ENCODE results near the gene HIP1R. TPM values are rescaled to one million over a fixed set of nuclear protein-coding genes. Genes with fewer than 3 reads are reported as not detected.

HIP1R gene
- total and polyA plus RNA-seq, 2 of the 13 experiments (the other 11 are each of a cell fraction or from before 2014, with no cell fraction given) = 18.4 to 25.5 TPM

- no peak for TF ChIP-seq CCAR2 (optimal IDR thresholded peaks at IDR 0.05; ENCODE audit: low read depth, low read length)
- TF ChIP-seq ZEB1 (IDR thresholded peaks at IDR 0.05; ENCODE audit: insufficient replicate concordance, low read depth) = no peak
- TF ChIP-seq NFKBIZ (CRISPR knock-in tag; IDR thresholded peaks at IDR 0.05) = no peak
- no peak for TF ChIP-seq ZBTB3 (CRISPR knock-in tag; IDR thresholded peaks at IDR 0.05; ENCODE audit: borderline replicate concordance, low read depth)
- no peak for TF ChIP-seq MAZ (IDR thresholded peaks at IDR 0.05; ENCODE audit: borderline replicate concordance, low read depth, low read length)
- no peak for TF ChIP-seq MAZ (CRISPR knock-in tag; IDR thresholded peaks at IDR 0.05; ENCODE audit: low read depth)
- no peak for TF ChIP-seq FOXA3 (CRISPR knock-in tag; IDR thresholded peaks at IDR 0.05)
- TF ChIP-seq NR1H2 (CRISPR knock-in tag; IDR thresholded peaks at IDR 0.05; ENCODE audit: borderline replicate concordance, low read depth) = no peak
- peak; percentile 39; the same call in 1 of the 2 replicates for TF ChIP-seq ZNF7 (CRISPR knock-in tag; IDR thresholded peaks at IDR 0.05)
- TF ChIP-seq ARHGAP35 (CRISPR knock-in tag; IDR thresholded peaks at IDR 0.05; ENCODE audit: borderline replicate concordance) = no peak
- no peak for TF ChIP-seq IRF9 (CRISPR knock-in tag; IDR thresholded peaks at IDR 0.05; ENCODE audit: borderline replicate concordance)
- TF ChIP-seq ZNF879 (CRISPR knock-in tag; IDR thresholded peaks at IDR 0.05) = no peak
- TF ChIP-seq CENPT (CRISPR knock-in tag; IDR thresholded peaks at IDR 0.05; ENCODE audit: low read depth) = no peak
- TF ChIP-seq SRSF4 (IDR thresholded peaks at IDR 0.05; ENCODE audit: low read depth, low read length, poor library complexity, severe bottlenecking) = no peak
- no peak for TF ChIP-seq ZNF576 (CRISPR knock-in tag; IDR thresholded peaks at IDR 0.05)
- TF ChIP-seq FOXP4 (CRISPR knock-in tag; IDR thresholded peaks at IDR 0.05) = 0 out of 2 replicates have a peak, but pooled peaks have one; percentile 18
- TF ChIP-seq BATF2 (CRISPR knock-in tag; IDR thresholded peaks at IDR 0.05) = no peak
- no peak for TF ChIP-seq BCL6 (CRISPR knock-in tag; IDR thresholded peaks at IDR 0.05)
- TF ChIP-seq ZSCAN5A (CRISPR knock-in tag; IDR thresholded peaks at IDR 0.05; ENCODE audit: borderline replicate concordance) = no peak
- TF ChIP-seq ZNF121 (CRISPR knock-in tag; IDR thresholded peaks at IDR 0.05) = no peak
- no peak for TF ChIP-seq CSRNP1 (CRISPR knock-in tag; IDR thresholded peaks at IDR 0.05)
- no peak for TF ChIP-seq ZSCAN20 (CRISPR knock-in tag; IDR thresholded peaks at IDR 0.05; ENCODE audit: borderline replicate concordance)
- TF ChIP-seq HES4 (CRISPR knock-in tag; IDR thresholded peaks at IDR 0.05; ENCODE audit: borderline replicate concordance) = no peak
- TF ChIP-seq ZMYM3 (CRISPR knock-in tag; IDR thresholded peaks at IDR 0.05) = 0 out of 2 replicates have a peak, but pooled peaks have one; percentile 31
Observed at GRCh38 chr12:122899887-122900286, 64.6 kb downstream of the HIP1R start (continued).

Data from HepG2 (cell line).